Hippocampal formation (tissue), 2 donors: ENCODE measurements around the gene EFNA4.
"Not testable (repeated sequence)": the region's sequence is repeated elsewhere in the genome, so short reads cannot be mapped to it uniquely, and the experiment has no call there.

ENCODE experiments used
- DNase-seq, 2 donors: peaks; one replicate each; lab custom pipeline; 2025; lab: John Stamatoyannopoulos, UW

The EFNA4 gene

DNA sequence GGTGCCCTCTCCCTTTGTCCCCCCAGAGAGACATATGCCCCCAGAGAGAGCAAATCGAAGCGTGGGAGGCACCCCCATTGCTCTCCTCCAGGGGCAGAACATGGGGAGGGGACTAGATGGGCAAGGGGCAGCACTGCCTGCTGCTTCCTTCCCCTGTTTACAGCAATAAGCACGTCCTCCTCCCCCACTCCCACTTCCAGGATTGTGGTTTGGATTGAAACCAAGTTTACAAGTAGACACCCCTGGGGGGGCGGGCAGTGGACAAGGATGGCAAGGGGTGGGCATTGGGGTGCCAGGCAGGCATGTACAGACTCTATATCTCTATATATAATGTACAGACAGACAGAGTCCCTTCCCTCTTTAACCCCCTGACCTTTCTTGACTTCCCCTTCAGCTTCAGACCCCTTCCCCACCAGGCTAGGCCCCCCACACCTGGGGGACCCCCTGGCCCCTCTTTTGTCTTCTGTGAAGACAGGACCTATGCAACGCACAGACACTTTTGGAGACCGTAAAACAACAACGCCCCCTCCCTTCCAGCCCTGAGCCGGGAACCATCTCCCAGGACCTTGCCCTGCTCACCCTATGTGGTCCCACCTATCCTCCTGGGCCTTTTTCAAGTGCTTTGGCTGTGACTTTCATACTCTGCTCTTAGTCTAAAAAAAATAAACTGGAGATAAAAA lies 23.5 kb downstream of the EFNA4 start:
- no peak for DNase-seq

- DNase-seq: peak; percentile 34 to 65
Measured at GRCh38 chr1:155091071-155092051, 27.8 kb downstream of the EFNA4 start.

- no peak for DNase-seq
Measured at GRCh38 chr1:155092131-155092530, 28.6 kb downstream of the EFNA4 start.

- DNase-seq: no peak
Measured at GRCh38 chr1:155092641-155093040, 29.1 kb downstream of the EFNA4 start.

- peak; percentile 28 to 36 for DNase-seq
Measured at GRCh38 chr1:155093911-155094621, 30.5 kb downstream of the EFNA4 start.

- no peak for DNase-seq
Measured at GRCh38 chr1:155094622-155094948, 31.0 kb downstream of the EFNA4 start.

- no peak for DNase-seq
Measured at GRCh38 chr1:155099331-155099730, 35.8 kb downstream of the EFNA4 start.

DNA sequence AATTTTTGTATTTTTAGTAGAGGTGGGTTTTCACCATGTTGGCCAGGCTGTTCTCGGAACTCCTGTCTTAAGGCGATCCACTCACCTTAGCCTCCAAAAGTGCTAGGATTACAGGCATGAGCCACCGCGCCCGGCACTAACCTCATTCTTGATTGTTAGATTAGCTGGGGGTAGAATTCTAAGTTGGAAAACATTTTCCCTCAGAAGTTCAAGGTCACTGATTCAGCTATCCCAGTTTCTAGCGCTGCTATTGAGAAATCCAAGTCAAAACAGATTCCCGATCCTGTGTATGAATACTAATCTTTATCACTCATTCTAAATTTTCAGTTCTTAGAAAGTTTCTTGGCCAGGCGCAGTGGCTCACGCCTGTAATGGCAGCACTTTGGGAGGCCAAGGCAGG lies 39.8 kb downstream of the EFNA4 start:
- DNase-seq: no peak

DNA sequence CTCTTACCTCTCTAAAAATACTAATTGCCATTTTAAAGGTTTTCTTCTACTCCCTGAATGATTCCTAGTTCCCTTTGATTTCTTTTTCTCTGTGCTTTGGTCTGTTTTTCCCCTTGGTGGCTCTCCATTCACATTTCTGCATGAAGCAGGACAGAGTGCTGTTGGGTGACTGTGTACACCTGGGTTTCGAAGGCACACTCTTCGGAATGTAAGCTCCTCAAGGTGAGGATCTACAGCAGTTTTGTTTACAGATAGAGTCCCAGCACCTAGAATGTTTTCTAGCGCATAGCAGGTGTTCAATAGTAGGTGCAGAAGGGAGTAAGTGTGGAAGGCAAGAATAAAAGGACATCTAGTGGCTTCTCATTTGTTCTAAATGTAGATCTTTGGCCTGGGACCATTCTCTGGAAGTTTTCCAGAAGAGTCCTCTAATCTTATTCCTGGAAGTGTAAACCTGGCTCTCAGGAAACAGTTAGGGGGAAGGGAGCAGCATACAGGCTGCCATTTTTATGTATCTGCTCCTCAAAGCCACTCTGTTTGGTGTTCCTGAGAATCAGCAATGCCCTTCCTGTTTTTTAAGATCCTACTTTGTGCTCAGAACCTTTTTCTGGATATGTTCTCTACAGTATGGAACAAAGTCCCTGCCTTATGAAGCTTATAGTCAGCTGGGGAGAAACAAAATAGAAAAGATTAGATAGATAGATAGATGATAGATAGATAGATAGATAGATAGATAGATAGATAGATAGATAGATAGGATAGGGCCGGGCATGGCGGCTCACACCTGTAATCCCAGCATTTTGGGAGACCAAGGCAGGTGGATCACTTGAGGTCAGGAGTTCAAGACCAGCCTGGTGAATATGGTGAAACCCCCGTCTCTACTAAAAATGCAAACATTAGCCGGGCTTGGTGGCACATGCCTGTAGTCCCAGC lies 41.3 kb downstream of the EFNA4 start:
- no peak for DNase-seq

DNA sequence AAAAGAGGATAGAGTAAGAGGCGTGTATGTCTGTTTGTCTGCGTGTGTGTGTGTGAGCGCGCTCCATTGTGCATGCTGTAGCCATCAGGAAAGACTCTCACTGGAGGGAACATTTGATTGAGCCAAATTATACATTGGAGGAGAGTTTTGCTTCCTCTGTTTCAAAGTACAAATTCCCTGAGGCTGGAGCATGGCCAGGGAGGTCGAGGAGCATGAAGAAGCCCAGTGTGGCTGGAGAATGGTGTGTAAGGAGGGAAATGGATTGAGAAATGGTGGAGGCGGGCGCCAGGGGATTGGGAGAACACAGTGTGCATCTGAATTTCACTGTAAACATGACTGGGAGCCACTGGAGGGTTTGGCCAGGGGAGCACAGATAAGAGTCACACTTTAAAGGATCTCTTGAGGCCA lies 42.1 kb downstream of the EFNA4 start:
- DNase-seq: no peak

- DNase-seq: no peak
Measured at GRCh38 chr1:155106862-155107261, 43.3 kb downstream of the EFNA4 start.

GRCh38 chr1:155107309-155108264 lies 44.0 kb downstream of the EFNA4 start:
- no peak for DNase-seq

- no peak for DNase-seq
Measured at GRCh38 chr1:155108296-155108695, 44.8 kb downstream of the EFNA4 start.

DNA sequence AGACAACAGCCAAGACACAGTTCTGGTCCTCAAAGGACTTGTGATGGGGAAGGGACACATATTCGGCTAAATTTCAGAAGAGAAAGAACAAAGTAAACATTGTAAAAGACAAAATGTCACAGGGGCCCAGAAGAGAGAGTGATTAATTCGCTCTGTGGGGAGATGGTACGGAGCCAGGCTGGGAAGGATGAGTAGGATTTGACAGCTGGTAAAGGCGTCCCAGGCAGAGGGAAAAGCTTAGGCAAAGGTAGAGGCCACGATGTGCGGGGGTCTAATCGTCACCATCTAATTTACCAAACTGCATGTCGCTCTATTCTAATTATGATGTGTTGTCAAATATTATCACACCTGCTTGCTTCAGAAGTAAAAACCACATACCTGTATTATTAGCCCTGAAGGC lies 46.8 kb downstream of the EFNA4 start:
- no peak for DNase-seq

DNA sequence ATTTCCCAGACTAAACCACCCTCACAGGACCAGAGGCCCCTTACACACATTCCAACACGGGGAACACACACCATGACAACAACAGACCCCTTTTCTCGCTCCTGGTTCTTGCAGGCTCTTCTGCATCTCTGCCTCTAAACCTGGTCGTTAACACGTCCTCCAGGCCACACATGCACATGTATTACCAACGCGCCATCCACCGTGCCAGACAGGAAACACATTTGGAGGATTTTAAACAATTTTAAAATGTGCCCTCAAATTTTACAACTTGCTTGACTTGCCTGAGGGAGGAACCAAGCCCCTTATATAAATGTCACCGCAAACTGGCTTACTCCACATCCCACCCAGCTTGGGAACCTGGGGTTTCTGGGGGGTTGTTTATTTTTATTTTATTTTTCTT lies 47.3 kb downstream of the EFNA4 start:
- DNase-seq: no peak

GRCh38 chr1:155113450-155113980 lies 50.0 kb downstream of the EFNA4 start:
- no peak for DNase-seq

DNA sequence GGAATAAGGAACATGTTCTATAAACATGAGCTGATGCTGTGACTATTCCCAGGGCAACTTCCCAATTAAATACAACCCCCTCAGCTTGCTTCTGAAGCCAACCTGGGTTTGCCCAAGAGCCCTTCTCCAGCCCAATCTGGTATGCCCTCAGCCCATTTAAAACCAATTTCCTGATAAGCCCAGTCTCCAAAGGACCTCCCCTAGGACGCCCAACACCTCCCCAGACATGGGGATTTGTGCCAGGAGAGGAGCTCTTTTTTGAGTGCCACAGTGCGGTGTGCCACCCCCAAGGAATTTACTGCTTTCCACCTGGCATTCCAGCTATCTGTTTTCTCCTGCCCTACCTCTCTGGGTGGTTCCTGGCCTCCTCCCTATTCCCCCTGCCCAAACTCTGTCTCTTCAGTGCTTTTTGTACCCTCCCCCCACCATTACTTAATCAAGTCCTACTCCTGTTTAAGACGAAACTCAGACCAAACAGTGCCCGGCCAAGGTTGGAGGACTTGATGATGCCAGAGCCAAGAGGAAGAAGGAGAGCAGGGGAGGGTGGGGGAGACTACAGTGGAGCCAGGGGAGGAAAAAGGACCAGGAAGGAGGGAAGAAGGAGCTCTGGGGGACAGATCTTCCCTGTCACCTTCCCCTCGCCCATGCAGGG lies 52.7 kb downstream of the EFNA4 start:
- no peak for DNase-seq

DNA sequence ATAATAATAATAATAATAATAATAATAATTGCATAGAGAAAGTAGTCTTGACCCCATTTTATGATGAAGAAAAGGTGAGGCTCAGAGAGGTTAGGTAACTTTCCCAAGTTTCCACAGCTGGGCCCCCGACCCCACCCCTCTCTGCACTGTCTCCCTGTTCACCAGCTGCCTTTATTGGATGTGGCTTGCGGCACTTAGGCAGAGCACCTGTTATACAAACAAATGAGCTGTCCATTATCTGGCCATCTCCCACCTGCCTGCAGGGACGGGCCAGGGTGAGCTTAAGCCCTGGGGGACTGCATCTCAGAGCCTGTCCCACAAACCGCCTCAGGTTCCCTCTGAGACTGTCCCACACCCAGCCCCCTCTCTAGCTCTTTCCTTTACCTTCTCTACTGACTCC lies 54.1 kb downstream of the EFNA4 start:
- no peak for DNase-seq

- DNase-seq: not testable (repeated sequence)
Measured at GRCh38 chr1:155118090-155118489, 54.5 kb downstream of the EFNA4 start.
